ENCODE measurements around the gene RAB5IF.

- TF ChIP-seq CTCF (IDR thresholded peaks at IDR 0.05) (no peak), EP300 (IDR thresholded peaks at IDR 0.05) (no peak), POLR2AphosphoS5 (IDR thresholded peaks at IDR 0.05) (no peak), POLR2A (IDR thresholded peaks at IDR 0.05) (no peak)
These were observed 51.2 kb downstream of the RAB5IF start for GRCh38 chr20:36656733-36657132.
